GM12878 (cell line): Measurements from ENCODE around the gene HOXC5. TPM values are rescaled to one million over a fixed set of nuclear protein-coding genes. Genes with fewer than 3 reads are reported as not detected.

Experiments used
- ATAC-seq: fragments of 200-7000 bp; cut with Tn5 transposase; 3 replicates; pipeline ENCODE4 v1.9.1; 2020; ENCODE audit warnings: mild to moderate bottlenecking, moderate library complexity
- BruUV-seq: library from RNA; stranded (reverse); fragments of 400-500 nt; replicated peaks from 2 replicates; lab custom pipeline; 2021; lab: Mats Ljungman, UMichigan
- CTCF ChIA-PET: fragments of 300-600 bp; sonication (Branson Sonifier 250); formaldehyde crosslinking; extraction: SDS; loops from one replicate; lab custom pipeline; 2021; ENCODE audit warnings: inconsistent platforms; lab: Yijun Ruan, JAX
- POLR2A ChIA-PET: fragments of 350-600 bp; formaldehyde crosslinking; extraction: SDS; loops from one replicate; lab custom pipeline; 2021; ENCODE audit warnings: inconsistent platforms; lab: Charles Lee
- RAD21 ChIA-PET: fragments of 300-600 bp; sonication (Branson Sonifier 250); formaldehyde crosslinking; loops from one replicate; lab custom pipeline; 2023; ENCODE audit warnings: antibody characterized with exemption; ENCODE audit not compliant: unreplicated experiment; lab: Charles Lee
- SMC1A ChIA-PET: fragments of 300-600 bp; sonication (Branson Sonifier 250); formaldehyde crosslinking; loops from one replicate; lab custom pipeline; 2023; ENCODE audit not compliant: unreplicated experiment, uncharacterized antibody; lab: Charles Lee
- DNase-seq: peaks from one replicate; pipeline ENCODE4 v3.0.0-alpha.2; 2011; ENCODE audit warnings: low read depth, low spot score
- FAIRE-seq: peaks from 3 replicates; lab custom pipeline; 2011; peaks lifted over from hg19 to GRCh38; lab: Jason Lieb, UNC
- H2AFZ ChIP-seq: 2 replicates; pipeline ENCODE4 v1.6.0; 2011; ENCODE audit warnings: low read depth, low read length, control low read depth; ENCODE audit not compliant: control insufficient read depth
- H3K27ac ChIP-seq: 2 replicates; pipeline ENCODE4 v1.5.1; 2011; ENCODE audit warnings: control low read depth; ENCODE audit not compliant: control insufficient read depth, insufficient read depth
- H3K27me3 ChIP-seq, 2 experiments: replicated peaks in 1 of 2; 2 replicates each; pipeline versions ENCODE4 v1.6.0 to v1.6.1; 2011; ENCODE audit warnings: low read length in 1 of 2; ENCODE audit not compliant: control insufficient read depth in 2 of 2, insufficient read depth in 2 of 2
- H3K36me3 ChIP-seq, 2 experiments: 2 replicates each; pipeline ENCODE4 v1.5.1; 2011; ENCODE audit warnings: low read length in 1 of 2; ENCODE audit not compliant: control insufficient read depth in 2 of 2, insufficient read depth in 2 of 2
- H3K4me1 ChIP-seq: 2 replicates; pipeline ENCODE4 v1.6.1; 2011; ENCODE audit warnings: mild to moderate bottlenecking, low read length, moderate library complexity, mixed read lengths; ENCODE audit not compliant: control insufficient read depth, insufficient read depth
- H3K4me2 ChIP-seq: 2 replicates; pipeline ENCODE4 v1.6.0; 2011; ENCODE audit warnings: control low read depth; ENCODE audit not compliant: control insufficient read depth, insufficient read depth
- H3K4me3 ChIP-seq: fragments of 200-600 bp; sonication (generic); 2 replicates; pipeline ENCODE4 v1.5.1; 2016
- H3K79me2 ChIP-seq: 2 replicates; pipeline ENCODE4 v1.6.0; 2011; ENCODE audit warnings: low read length; ENCODE audit not compliant: control insufficient read depth, insufficient read depth
- H3K9ac ChIP-seq: 2 replicates; pipeline ENCODE4 v1.8.0; 2011; ENCODE audit warnings: low read length, control low read depth, mixed read lengths; ENCODE audit not compliant: control insufficient read depth, insufficient read depth
- H3K9me3 ChIP-seq: replicated peaks from 3 replicates; pipeline ENCODE4 v1.5.1; 2011; ENCODE audit warnings: mild to moderate bottlenecking, low read length; ENCODE audit not compliant: control insufficient read depth, insufficient read depth
- H4K20me1 ChIP-seq: 2 replicates; pipeline ENCODE4 v1.6.0; 2011; ENCODE audit not compliant: control insufficient read depth, insufficient read depth
- CEBPB ChIP-seq, 2 experiments: fragments of 150-350 bp in 1 of 2; IDR thresholded peaks; 2 replicates each; pipeline ENCODE4 v1.6.1; 2012 to 2014; ENCODE audit warnings: low read depth in 2 of 2, low read length in 2 of 2, borderline replicate concordance in 1 of 2, inconsistent platforms in 1 of 2
- CHD2 ChIP-seq: IDR thresholded peaks from 2 replicates; pipeline ENCODE4 v1.6.1; 2011; ENCODE audit warnings: low read depth, low read length, improper control_type of control experiment, borderline replicate concordance
- CHD4 ChIP-seq: fragments of 200-600 bp; sonication (generic); IDR thresholded peaks from 2 replicates; pipeline ENCODE4 v1.6.1; 2016; ENCODE audit warnings: mild to moderate bottlenecking
- CREM ChIP-seq: IDR thresholded peaks from 2 replicates; pipeline ENCODE4 v1.6.1; 2014; ENCODE audit warnings: antibody characterized with exemption, low read depth
- HDGF ChIP-seq: fragments of 450-650 bp; IDR thresholded peaks from 2 replicates; pipeline ENCODE4 v1.6.1; 2016; ENCODE audit warnings: antibody characterized with exemption
- JUND ChIP-seq: IDR thresholded peaks from 2 replicates; pipeline ENCODE4 v1.6.1; 2012; ENCODE audit warnings: low read depth, mild to moderate bottlenecking, low read length, improper control_type of control experiment, moderate library complexity
- LARP7 ChIP-seq: fragments of 450-650 bp; IDR thresholded peaks from 2 replicates; pipeline ENCODE4 v1.6.1; 2017; ENCODE audit warnings: mild to moderate bottlenecking
- MEF2A ChIP-seq: IDR thresholded peaks from 2 replicates; pipeline ENCODE4 v1.6.1; 2011; ENCODE audit warnings: low read depth, mild to moderate bottlenecking, low read length, moderate library complexity; ENCODE audit not compliant: insufficient read depth
- NR2F1 ChIP-seq: fragments of 450-650 bp; conservative IDR thresholded peaks from 2 replicates; pipeline ENCODE4 v1.6.1; 2017; ENCODE audit warnings: mild to moderate bottlenecking
- POLR2AphosphoS5 ChIP-seq: IDR thresholded peaks from 2 replicates; pipeline ENCODE4 v1.6.1; 2011; ENCODE audit warnings: mild to moderate bottlenecking, low read length, inconsistent platforms
- RCOR1 ChIP-seq: conservative IDR thresholded peaks from 2 replicates; pipeline ENCODE4 v1.6.1; 2012; ENCODE audit warnings: low read depth, low read length, improper control_type of control experiment
- SMARCA5 ChIP-seq: fragments of 450-650 bp; IDR thresholded peaks from 2 replicates; pipeline ENCODE4 v1.6.1; 2017; ENCODE audit warnings: mild to moderate bottlenecking
- SREBF2 ChIP-seq: IDR thresholded peaks from 2 replicates; pipeline ENCODE4 v1.6.1; 2012; ENCODE audit warnings: mild to moderate bottlenecking, low read length
- STAT1 ChIP-seq: fragments of 450-650 bp; conservative IDR thresholded peaks from 2 replicates; pipeline ENCODE4 v1.6.1; 2014; ENCODE audit warnings: antibody characterized with exemption, mild to moderate bottlenecking
- TAF1 ChIP-seq: IDR thresholded peaks from 2 replicates; pipeline ENCODE4 v1.6.1; 2011; ENCODE audit warnings: mild to moderate bottlenecking, low read depth, low read length, borderline replicate concordance
- TBL1XR1 ChIP-seq: IDR thresholded peaks from 2 replicates; pipeline ENCODE4 v1.6.1; 2012; ENCODE audit warnings: low read depth, low read length, improper control_type of control experiment
- TCF3 ChIP-seq: IDR thresholded peaks from 2 replicates; pipeline ENCODE4 v1.6.1; 2012; ENCODE audit warnings: low read depth, mild to moderate bottlenecking, low read length, borderline replicate concordance; ENCODE audit not compliant: insufficient read depth
- USF2 ChIP-seq: IDR thresholded peaks from 2 replicates; pipeline ENCODE4 v1.6.1; 2011; ENCODE audit warnings: low read depth, low read length, improper control_type of control experiment, borderline replicate concordance
- ZNF207 ChIP-seq: fragments of 450-650 bp; IDR thresholded peaks from 2 replicates; pipeline ENCODE4 v1.6.1; 2014; ENCODE audit warnings: antibody characterized with exemption, mild to moderate bottlenecking, borderline replicate concordance
- ZNF384 ChIP-seq: IDR thresholded peaks from 2 replicates; pipeline ENCODE4 v1.6.1; 2012; ENCODE audit warnings: low read depth, mild to moderate bottlenecking, low read length, improper control_type of control experiment, borderline replicate concordance
- ZSCAN29 ChIP-seq: fragments of 450-650 bp; IDR thresholded peaks from 2 replicates; pipeline ENCODE4 v1.6.1; 2017; ENCODE audit warnings: mild to moderate bottlenecking, moderate library complexity
- WGBS: methylation state at CpG from one replicate; pipeline ENCODE4 v1.1.6; 2016; ENCODE audit warnings: low lambda C conversion rate; ENCODE audit not compliant: insufficient replicate concordance, insufficient coverage; ENCODE audit errors: missing lambda C conversion rate; 5-methylcytosine and 5-hydroxymethylcytosine counted together
- in situ Hi-C: fragments of 300-500 bp; cut with MboI; formaldehyde crosslinking; loops from 9 replicates; pipeline ENCODE4 v1.14.3; 2018; ENCODE audit warnings: mixed read lengths
- intact Hi-C: fragments of 100-400 bp; cut with micrococcal nuclease; formaldehyde crosslinking; loops from one replicate; pipeline ENCODE4 v1.14.2; 2022; ENCODE audit not compliant: unreplicated experiment
- polyA plus RNA-seq, 11 experiments: library from polyadenylated mRNA; depleted of rRNA in 4 of 11; unstranded in 6 of 11; stranded (reverse) in 5 of 11; fragments of >200 nt; fragmentation: Nextera tagmentation in 4 of 11; fragmentation: Illumina TruSeq in 1 of 11; extraction: Ambion mirVana in 4 of 11; extraction: Trizol in 1 of 11; gene quantifications; 1 replicate in 1 of 11; 2 replicates in 10 of 11; pipeline versions ENCODE4 v1.2.1 to v1.2.3, GENCODE V29; 2011 to 2016; ENCODE audit warnings: inconsistent platforms in 2 of 11, missing spikeins in 2 of 11, low read depth in 1 of 11
- total RNA-seq, 4 experiments: library from RNA; depleted of rRNA in 3 of 4; stranded (reverse); fragments of >200 nt in 3 of 4; fragmentation: Illumina TruSeq in 1 of 4; extraction: Trizol in 1 of 4; gene quantifications; 2 replicates each; pipeline versions ENCODE4 v1.2.1 to v1.2.3, GENCODE V29; 2013 to 2021
- TF ChIP-seq, protein P1 (sequence below): fragments of 450-650 bp; IDR thresholded peaks from 2 replicates; pipeline ENCODE4 v1.6.1; 2017; ENCODE audit warnings: mild to moderate bottlenecking, low read depth, inconsistent platforms; ENCODE audit not compliant: poor library complexity, severe bottlenecking

HOXC5 gene
- total and polyA plus RNA-seq, 10 of the 15 experiments (the other 5 are each of a cell fraction or from before 2014, with no cell fraction given): 0.11 TPM; not detected in 9

DNA sequence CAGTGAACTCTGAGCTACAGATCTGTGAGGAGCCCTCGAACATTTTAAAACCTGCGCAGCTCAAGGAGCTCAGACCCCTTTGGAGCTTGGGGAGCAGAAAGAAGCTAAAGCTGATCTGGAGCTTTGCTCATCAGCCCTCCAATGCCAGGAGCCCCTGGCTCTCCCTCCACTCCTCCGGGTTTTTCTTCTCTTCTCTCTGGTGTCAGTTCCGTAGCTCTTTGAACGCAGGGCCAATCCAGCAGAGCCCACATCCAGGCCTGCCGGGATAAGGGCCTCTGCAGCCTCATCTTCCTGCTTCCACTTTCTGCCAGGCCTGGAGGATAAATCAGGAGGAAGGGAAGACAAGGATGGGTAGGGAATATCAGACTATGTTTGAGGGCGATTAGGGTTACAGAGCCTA is 26.8 kb downstream of the HOXC5 start (continued):
- no peak for TF ChIP-seq MEF2A
- no peak for TF ChIP-seq TAF1
- TF ChIP-seq POLR2AphosphoS5: no peak
- TF ChIP-seq NR2F1: no peak
- no peak for TF ChIP-seq TCF3
- no peak for TF ChIP-seq ZSCAN29
- TF ChIP-seq, protein P1, sequence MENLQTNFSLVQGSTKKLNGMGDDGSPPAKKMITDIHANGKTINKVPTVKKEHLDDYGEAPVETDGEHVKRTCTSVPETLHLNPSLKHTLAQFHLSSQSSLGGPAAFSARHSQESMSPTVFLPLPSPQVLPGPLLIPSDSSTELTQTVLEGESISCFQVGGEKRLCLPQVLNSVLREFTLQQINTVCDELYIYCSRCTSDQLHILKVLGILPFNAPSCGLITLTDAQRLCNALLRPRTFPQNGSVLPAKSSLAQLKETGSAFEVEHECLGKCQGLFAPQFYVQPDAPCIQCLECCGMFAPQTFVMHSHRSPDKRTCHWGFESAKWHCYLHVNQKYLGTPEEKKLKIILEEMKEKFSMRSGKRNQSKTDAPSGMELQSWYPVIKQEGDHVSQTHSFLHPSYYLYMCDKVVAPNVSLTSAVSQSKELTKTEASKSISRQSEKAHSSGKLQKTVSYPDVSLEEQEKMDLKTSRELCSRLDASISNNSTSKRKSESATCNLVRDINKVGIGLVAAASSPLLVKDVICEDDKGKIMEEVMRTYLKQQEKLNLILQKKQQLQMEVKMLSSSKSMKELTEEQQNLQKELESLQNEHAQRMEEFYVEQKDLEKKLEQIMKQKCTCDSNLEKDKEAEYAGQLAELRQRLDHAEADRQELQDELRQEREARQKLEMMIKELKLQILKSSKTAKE: no peak
- TF ChIP-seq ZNF384: no peak
- TF ChIP-seq CEBPB (IDR thresholded peaks at IDR 0.05; ENCODE audit: borderline replicate concordance in 1 of 2, low read depth in 2 of 2, low read length in 2 of 2): no peak

GRCh38 chr12:54060174-54060974 is 27.5 kb downstream of the HOXC5 start:
- DNase-seq (no peak), ATAC-seq (no peak), FAIRE-seq (no peak)
- ChIA-PET POLR2A (no interaction called here), SMC1A (interaction anchor here (0.8 to 1.5 kb wide), 3 partner anchors 28 to 130 kb away, joined by 3 to 6 read pairs (median 4); partner anchors contain the start of gene HOXC5), CTCF (interaction anchor here (0.7 to 1.2 kb wide), 4 partner anchors 11 to 140 kb away, joined by 3 read pairs; partner anchors contain the start of gene HOXC5), RAD21 (no interaction called here)
- Histone ChIP-seq H4K20me1 (no peaks in the 10 kb centered on the region), H3K9me3 (no peaks in the 10 kb centered on the region), H3K4me2 (no peak overlapping the region), H3K79me2 (no peaks in the 10 kb centered on the region; the same call in 1 of the 2 replicates), H3K27ac (no peak overlapping the region), H3K9ac (no peak overlapping the region), H3K27me3 (0 out of 4 replicates have a peak, but pooled peaks cover 0 to 3% of the 10 kb centered on the region in 2 experiments), H3K4me3 (no peak overlapping the region), H3K4me1 (no peaks in the 10 kb centered on the region), H3K36me3 (no peaks in the 10 kb centered on the region), H2AFZ (no peak overlapping the region)
- intact Hi-C loops: no loop called here
- no TSS peak for BruUV-seq
- WGBS: 81% methylated on average over 33 of the region's 38 CpGs
- in situ Hi-C loops: no loop called here
- TF ChIP-seq RCOR1: no peak
- TF ChIP-seq TBL1XR1: no peak
- TF ChIP-seq CHD4: no peak
- no peak for TF ChIP-seq JUND
- no peak for TF ChIP-seq ZNF207
- no peak for TF ChIP-seq USF2
- no peak for TF ChIP-seq CREM
- no peak for TF ChIP-seq STAT1
- TF ChIP-seq SMARCA5: no peak
- no peak for TF ChIP-seq CHD2
- TF ChIP-seq LARP7: no peak
- no peak for TF ChIP-seq SREBF2
- TF ChIP-seq HDGF: no peak
